Upper lobe of right lung (tissue), 1 donor: ENCODE results near the gene PALD1. TPM values are rescaled to one million over a fixed set of nuclear protein-coding genes. Genes with fewer than 3 reads are reported as not detected.

Experiments used
- ATAC-seq: fragments of 200-7000 bp; cut with Tn5 transposase; one replicate; pipeline ENCODE4 v1.9.1; 2020; ENCODE audit warnings: mild to moderate bottlenecking, moderate library complexity
- DNase-seq: peaks from one replicate; pipeline ENCODE4 v3.0.0-alpha.2; 2020
- H3K27ac ChIP-seq: fragments of 200-600 bp; one replicate; pipeline ENCODE4 v1.8.0; 2022
- H3K27me3 ChIP-seq: fragments of 200-600 bp; one replicate; pipeline ENCODE4 v1.8.0; 2022; ENCODE audit warnings: mild to moderate bottlenecking
- H3K36me3 ChIP-seq: fragments of 200-600 bp; one replicate; pipeline ENCODE4 v1.8.0; 2022
- H3K4me1 ChIP-seq: fragments of 200-600 bp; one replicate; pipeline ENCODE4 v1.8.0; 2022
- H3K4me3 ChIP-seq: fragments of 200-600 bp; one replicate; pipeline ENCODE4 v1.8.0; 2022; ENCODE audit warnings: mild to moderate bottlenecking
- H3K9me3 ChIP-seq: fragments of 200-600 bp; one replicate; pipeline ENCODE4 v1.8.0; 2022
- intact Hi-C: fragments of 100-400 bp; cut with DNase I; formaldehyde crosslinking; loops from one replicate; pipeline ENCODE4 v1.11.0; 2022
- long read RNA-seq: library from polyadenylated mRNA; unstranded; transcript quantifications from one replicate; pipeline ENCODE4 v2.0.0, GENCODE V29; 2021
- total RNA-seq: library from RNA; stranded (reverse); fragmentation: NEBNext Ultra II Directional; extraction: Animal tissue kit (Norgen Biotek cat#: 25700); gene quantifications from one replicate; pipeline ENCODE4 v1.2.1, GENCODE V29; 2021
- TF ChIP-seq, protein P1 (sequence below): fragments of 200-600 bp; IDR thresholded peaks from one replicate; pipeline ENCODE4 v1.8.0; 2022; ENCODE audit warnings: antibody characterized with exemption
- donor health status: DM: no; HTN: yes; CAD: no; lungs with severe emphysema.

Gene PALD1
- total RNA-seq, result 27.0 TPM
- long read RNA-seq, full-length matches to known transcripts, result 40 of 104 reads
- long read RNA-seq, partial matches to known transcripts, result 32 of 104 reads
- long read RNA-seq, other reads (novel, unspliced or antisense), result 32 of 104 reads

DNA sequence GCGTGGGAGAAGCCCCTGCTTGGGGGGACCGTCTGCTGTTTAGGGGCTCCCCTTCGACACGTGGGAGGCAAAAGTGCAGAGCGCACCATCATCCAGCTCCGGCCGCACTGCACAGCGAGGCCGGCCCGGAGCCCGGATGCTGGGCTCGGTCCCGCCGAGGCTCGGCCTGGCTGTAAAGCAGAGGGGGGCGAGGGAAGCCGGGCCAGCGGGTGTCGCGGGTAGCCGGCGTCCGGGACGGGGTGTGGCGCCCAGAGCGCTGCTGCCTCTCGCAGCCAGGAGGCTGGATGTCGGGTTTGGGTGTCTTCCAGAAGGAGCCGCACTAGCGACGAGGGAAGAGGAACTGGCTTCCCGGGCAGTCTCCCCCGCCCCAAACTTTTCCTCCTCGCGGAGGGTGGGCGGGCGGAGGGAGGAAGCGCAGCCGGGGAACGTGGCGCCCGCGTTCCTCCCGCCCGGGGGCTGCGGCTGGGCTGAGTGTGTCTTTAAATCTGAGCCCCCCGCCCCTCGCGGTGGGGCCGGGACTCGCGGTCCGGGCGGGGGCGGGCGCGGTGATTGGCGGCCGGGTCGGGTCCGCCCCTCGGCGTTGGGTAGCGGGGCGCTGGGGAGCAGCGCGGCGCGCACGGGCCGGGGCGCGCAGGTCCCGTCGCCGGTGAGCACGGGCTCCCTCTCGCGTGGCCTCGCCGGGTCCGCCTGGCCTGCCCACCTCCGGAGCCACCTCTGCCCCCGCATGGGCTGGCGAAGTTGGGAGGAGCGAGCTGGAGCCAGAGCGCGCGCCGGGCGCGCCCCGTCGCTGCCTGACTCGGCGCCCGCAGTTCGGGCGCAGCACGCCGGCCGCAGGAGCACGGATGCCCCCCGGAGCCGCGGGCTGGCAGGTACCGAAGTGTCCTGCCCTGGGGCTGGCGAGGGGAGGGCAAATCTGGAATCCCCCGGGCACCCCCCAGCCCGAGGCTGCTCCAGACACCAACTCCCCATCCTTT, at the start of gene PALD1:
TSS of gene PALD1 (plus strand) at position 577 of the 974 bp plus-strand sequence. CDS start 47,185 bp downstream, outside the sequence.
- Histone ChIP-seq H3K36me3 (no peaks in the 10 kb centered on the region), H3K4me1 (peaks cover 45% of the 10 kb centered on the region), H3K9me3 (no peaks in the 10 kb centered on the region), H3K27me3 (no peaks in the 10 kb centered on the region), H3K4me3 (peak within 1 kb of the TSS; percentile 56), H3K27ac (peak within 1 kb of the TSS; percentile 44)
- TF ChIP-seq, protein P1, sequence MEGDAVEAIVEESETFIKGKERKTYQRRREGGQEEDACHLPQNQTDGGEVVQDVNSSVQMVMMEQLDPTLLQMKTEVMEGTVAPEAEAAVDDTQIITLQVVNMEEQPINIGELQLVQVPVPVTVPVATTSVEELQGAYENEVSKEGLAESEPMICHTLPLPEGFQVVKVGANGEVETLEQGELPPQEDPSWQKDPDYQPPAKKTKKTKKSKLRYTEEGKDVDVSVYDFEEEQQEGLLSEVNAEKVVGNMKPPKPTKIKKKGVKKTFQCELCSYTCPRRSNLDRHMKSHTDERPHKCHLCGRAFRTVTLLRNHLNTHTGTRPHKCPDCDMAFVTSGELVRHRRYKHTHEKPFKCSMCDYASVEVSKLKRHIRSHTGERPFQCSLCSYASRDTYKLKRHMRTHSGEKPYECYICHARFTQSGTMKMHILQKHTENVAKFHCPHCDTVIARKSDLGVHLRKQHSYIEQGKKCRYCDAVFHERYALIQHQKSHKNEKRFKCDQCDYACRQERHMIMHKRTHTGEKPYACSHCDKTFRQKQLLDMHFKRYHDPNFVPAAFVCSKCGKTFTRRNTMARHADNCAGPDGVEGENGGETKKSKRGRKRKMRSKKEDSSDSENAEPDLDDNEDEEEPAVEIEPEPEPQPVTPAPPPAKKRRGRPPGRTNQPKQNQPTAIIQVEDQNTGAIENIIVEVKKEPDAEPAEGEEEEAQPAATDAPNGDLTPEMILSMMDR, result peak; percentile 16
- ATAC-seq (peak; percentile 70), DNase-seq (peak; percentile 82)
- intact Hi-C loops, result no loop called here

DNA sequence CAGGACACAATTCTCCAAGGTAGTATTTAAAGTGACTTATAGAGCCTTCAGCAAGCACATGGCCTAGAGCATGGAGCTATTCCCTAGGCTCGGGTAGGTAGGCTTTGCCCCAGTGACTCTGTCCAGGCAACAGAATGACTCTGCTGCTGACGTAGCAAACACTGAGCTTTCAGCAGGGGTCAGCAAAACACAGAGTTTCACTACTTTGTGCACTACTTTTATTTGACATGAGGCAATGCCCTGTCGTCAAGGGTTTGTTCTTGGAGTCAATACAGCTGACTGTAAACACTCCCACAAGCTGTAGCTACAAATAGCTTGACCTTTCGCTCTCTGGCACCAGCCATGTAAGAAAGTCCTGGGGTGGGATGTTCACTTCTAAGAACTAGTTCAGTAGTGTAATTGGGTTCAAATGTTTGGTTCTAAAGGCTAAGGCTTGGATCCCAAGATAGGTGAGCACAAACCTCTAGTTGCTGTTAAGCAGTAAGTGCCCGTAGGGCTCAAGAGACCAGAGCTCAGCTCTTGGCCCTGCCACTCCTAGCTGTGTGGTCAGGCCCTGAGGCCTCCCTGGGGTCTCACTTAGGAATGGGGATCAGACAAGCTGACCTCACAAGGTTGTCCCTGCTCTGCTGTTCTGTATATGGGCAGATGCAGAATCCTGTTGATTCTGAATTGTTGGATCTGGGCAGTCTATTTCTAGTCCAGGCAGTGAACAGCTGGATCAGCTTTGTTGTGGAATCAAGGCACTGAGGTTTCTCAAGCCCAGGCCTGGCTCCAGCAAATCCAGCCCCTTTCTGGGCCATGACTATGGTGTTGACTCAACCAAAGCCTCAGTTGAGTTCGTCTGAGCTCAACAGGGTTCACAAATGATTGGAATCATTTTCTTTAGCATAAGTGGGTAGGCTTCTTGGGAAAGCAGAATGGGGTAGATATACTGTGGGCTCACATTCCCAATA, 47.8 kb upstream of the PALD1 start:
- no peaks in the 10 kb centered on the region for H3K9me3 ChIP-seq
- TF ChIP-seq, protein P1, result peak; percentile 30
- H3K36me3 ChIP-seq, result peaks cover 37% of the 10 kb centered on the region
- H3K4me1 ChIP-seq, result peaks cover 37% of the 10 kb centered on the region
- intact Hi-C loops, result no loop called here
- H3K27me3 ChIP-seq, result no peaks in the 10 kb centered on the region
- no peak overlapping the region for H3K4me3 ChIP-seq
- peak overlapping the region; percentile 70 for H3K27ac ChIP-seq
- no peak for DNase-seq
- ATAC-seq, result peak; percentile 90

DNA sequence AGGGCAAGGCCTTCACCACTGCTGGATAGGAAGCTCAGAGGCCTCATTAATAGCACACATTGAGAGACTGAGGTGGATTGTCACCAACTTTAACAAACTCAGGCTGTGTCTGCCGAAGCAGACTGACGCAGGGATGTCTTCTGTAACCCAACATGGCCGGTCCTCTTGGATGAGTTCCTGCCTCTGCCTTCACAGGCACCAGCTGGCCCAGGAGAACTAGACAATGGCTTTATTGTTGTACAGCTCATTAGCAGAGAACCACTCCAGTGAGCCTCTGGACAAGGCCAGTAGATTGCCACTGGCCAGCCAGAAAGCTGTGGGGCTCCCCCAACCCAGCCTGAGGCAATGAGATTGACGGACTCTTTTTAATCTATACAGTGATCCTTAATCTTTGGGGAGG, 46.5 kb upstream of the PALD1 start:
- TF ChIP-seq, protein P1, result no peak
- Histone ChIP-seq H3K9me3 (no peaks in the 10 kb centered on the region), H3K36me3 (peaks cover 25% of the 10 kb centered on the region), H3K27me3 (no peaks in the 10 kb centered on the region), H3K4me1 (peaks cover 37% of the 10 kb centered on the region), H3K4me3 (no peak overlapping the region), H3K27ac (peak overlapping the region; percentile 70)
- intact Hi-C loops, result no loop called here
- ATAC-seq, result no peak
- DNase-seq, result no peak

DNA sequence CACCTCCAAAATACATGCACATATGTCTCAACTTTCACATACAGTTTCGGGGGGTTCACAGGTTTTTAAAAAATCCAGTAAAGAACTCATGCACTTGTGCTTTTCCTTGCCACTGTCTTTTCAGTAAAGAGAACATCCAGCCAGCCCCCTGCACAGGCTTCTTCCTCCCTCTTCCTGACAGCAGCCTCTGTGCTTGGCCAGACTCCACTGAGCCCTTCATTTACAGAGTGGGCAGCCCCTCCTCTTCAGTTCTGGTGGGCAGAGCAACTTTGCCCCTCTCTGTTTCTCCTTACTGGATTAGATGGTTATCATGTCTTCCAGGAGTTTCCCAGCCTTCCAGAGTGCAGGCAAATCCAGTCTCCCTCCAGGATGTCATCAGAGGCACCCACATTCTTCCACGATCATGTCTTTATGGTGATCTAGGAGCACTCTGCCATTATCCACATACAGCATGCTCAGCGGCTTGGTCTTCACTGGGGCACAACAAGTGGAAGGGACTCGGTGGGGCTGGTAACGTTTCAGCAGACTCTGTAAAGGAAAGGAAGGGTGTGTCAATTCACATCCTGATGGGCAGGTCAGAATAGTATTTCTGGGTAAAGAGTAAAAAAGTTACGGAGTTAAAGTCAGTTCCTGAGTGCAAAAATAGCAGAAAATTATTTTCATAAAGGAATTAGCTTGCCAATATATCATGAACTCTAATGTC, 45.9 kb upstream of the PALD1 start:
- ATAC-seq (no peak), DNase-seq (no peak)
- Histone ChIP-seq H3K4me1 (peaks cover 37% of the 10 kb centered on the region), H3K27ac (no peak overlapping the region), H3K4me3 (no peak overlapping the region), H3K27me3 (no peaks in the 10 kb centered on the region), H3K9me3 (no peaks in the 10 kb centered on the region), H3K36me3 (peaks cover 19% of the 10 kb centered on the region)
- TF ChIP-seq, protein P1, result no peak
- intact Hi-C loops, result no loop called here
